G401 (cell line): Measurements from ENCODE around the gene INPP1. TPM values are rescaled to one million over a fixed set of nuclear protein-coding genes. Genes with fewer than 3 reads are reported as not detected.
"Not testable (repeated sequence)": the region's sequence is repeated elsewhere in the genome, so short reads cannot be mapped to it uniquely, and the experiment has no call there.

ENCODE experiments used
- DNase-seq: peaks from one replicate; pipeline ENCODE4 v3.0.0-alpha.2; 2015; ENCODE audit warnings: low spot score
- in situ Hi-C: cut with HindIII; loops from 2 replicates; pipeline ENCODE4 v1.10.0; 2016; ENCODE audit warnings: low sequenced_read_pairs, mixed read lengths
- total RNA-seq: library from RNA; depleted of rRNA; stranded (reverse); fragments of >200 nt; shearing (Covaris generic); gene quantifications from 2 replicates; pipeline ENCODE4 v1.2.3, GENCODE V29; 2014

The INPP1 gene
- total RNA-seq, 1 experiment from 2014 or later: 14.3 TPM

GRCh38 chr2:190357600-190357999 is 14.2 kb downstream of the INPP1 start:
- in situ Hi-C loops: no loop called here
- no peak for DNase-seq

- DNase-seq, in situ Hi-C loops: not testable (repeated sequence)
Observed at GRCh38 chr2:190358655-190359448, 15.5 kb downstream of the INPP1 start.

GRCh38 chr2:190360561-190360960 is 17.2 kb downstream of the INPP1 start:
- in situ Hi-C loops: no loop called here
- no peak for DNase-seq

- in situ Hi-C loops: no loop called here
- no peak for DNase-seq
Observed at GRCh38 chr2:190360965-190361364, 17.6 kb downstream of the INPP1 start.

GRCh38 chr2:190361572-190361971 is 18.2 kb downstream of the INPP1 start:
- in situ Hi-C loops: no loop called here
- no peak for DNase-seq

GRCh38 chr2:190362894-190363293 is 19.5 kb downstream of the INPP1 start:
- no peak for DNase-seq
- in situ Hi-C loops: no loop called here

GRCh38 chr2:190365499-190366204 is 22.3 kb downstream of the INPP1 start:
- in situ Hi-C loops: no loop called here
- DNase-seq: no peak

- no peak for DNase-seq
- in situ Hi-C loops: no loop called here
Observed at GRCh38 chr2:190366248-190366753, 22.9 kb downstream of the INPP1 start.

GRCh38 chr2:190367091-190367490 is 23.7 kb downstream of the INPP1 start:
- in situ Hi-C loops: no loop called here

GRCh38 chr2:190369635-190370034 is 26.2 kb downstream of the INPP1 start:
- in situ Hi-C loops: no loop called here
- DNase-seq: no peak

More at GRCh38 chr2:190367091-190367490, 23.7 kb downstream of the INPP1 start:
- DNase-seq: no peak

GRCh38 chr2:190376083-190376482 is 32.7 kb downstream of the INPP1 start:
- in situ Hi-C loops: no loop called here
- no peak for DNase-seq

- in situ Hi-C loops: no loop called here
Observed at GRCh38 chr2:190376591-190377245, 33.3 kb downstream of the INPP1 start.

GRCh38 chr2:190378880-190379237 is 35.5 kb downstream of the INPP1 start:
- in situ Hi-C loops: no loop called here
- no peak for DNase-seq

More at GRCh38 chr2:190376591-190377245, 33.3 kb downstream of the INPP1 start:
- DNase-seq: no peak

GRCh38 chr2:190379249-190379964 is 36.0 kb downstream of the INPP1 start:
- in situ Hi-C loops: no loop called here
- DNase-seq: no peak

- in situ Hi-C loops: no loop called here
- DNase-seq: no peak
Observed at GRCh38 chr2:190380962-190381412, 37.6 kb downstream of the INPP1 start.

GRCh38 chr2:190382851-190383250 is 39.5 kb downstream of the INPP1 start:
- in situ Hi-C loops: no loop called here
- peak; percentile 87 for DNase-seq

- DNase-seq: no peak
- in situ Hi-C loops: no loop called here
Observed at GRCh38 chr2:190387422-190387821, 44.0 kb downstream of the INPP1 start.

- in situ Hi-C loops: no loop called here
- DNase-seq: no peak
Observed at GRCh38 chr2:190396271-190396670, 52.9 kb downstream of the INPP1 start.

- in situ Hi-C loops: no loop called here
Observed at GRCh38 chr2:190402986-190403603, 59.7 kb downstream of the INPP1 start.

More at GRCh38 chr2:190402986-190403603, 59.7 kb downstream of the INPP1 start:
- DNase-seq: no peak
